Stimulated activated CD8-positive, alpha-beta memory T cell treated with anti-CD3 and anti-CD28 coated beads, Interleukin-12 subunit alpha, Interleukin-12 subunit beta, amount 100 ng/mL, for 24 hours (primary cell): ENCODE data around the gene GAB3.

Experiments
- DNase-seq: peaks from one replicate; pipeline ENCODE4 v3.0.0-alpha.2; 2020; ENCODE audit errors: extremely low read depth

GAB3 gene

GRCh38 chrX:154750301-154751202 is at the start of gene GAB3:
TSS of gene GAB3 (minus strand) at chrX:154751077. CDS start at chrX:154751025, 52 bp downstream.
- DNase-seq, result no peak

GRCh38 chrX:154799556-154800348 is 48.9 kb upstream of the GAB3 start:
- no peak for DNase-seq

GRCh38 chrX:154797006-154797405 is 46.1 kb upstream of the GAB3 start:
- DNase-seq, result no peak

- no peak for DNase-seq
Observed at GRCh38 chrX:154795016-154795415, 44.1 kb upstream of the GAB3 start.

GRCh38 chrX:154793084-154793795 is 42.4 kb upstream of the GAB3 start:
- DNase-seq, result no peak

GRCh38 chrX:154791939-154792338 is 41.1 kb upstream of the GAB3 start:
- no peak for DNase-seq

GRCh38 chrX:154791467-154791866 is 40.6 kb upstream of the GAB3 start:
- no peak for DNase-seq

GRCh38 chrX:154785716-154786115 is 34.8 kb upstream of the GAB3 start:
- no peak for DNase-seq

- no peak for DNase-seq
Observed at GRCh38 chrX:154784149-154784995, 33.5 kb upstream of the GAB3 start.

GRCh38 chrX:154780968-154781367 is 30.1 kb upstream of the GAB3 start:
- DNase-seq, result no peak

- DNase-seq, result no peak
Observed at GRCh38 chrX:154779261-154779660, 28.4 kb upstream of the GAB3 start.

- no peak for DNase-seq
Observed at GRCh38 chrX:154776753-154777152, 25.9 kb upstream of the GAB3 start.

GRCh38 chrX:154775419-154776349 is 24.8 kb upstream of the GAB3 start:
- no peak for DNase-seq

GRCh38 chrX:154774622-154775021 is 23.7 kb upstream of the GAB3 start:
- no peak for DNase-seq

GRCh38 chrX:154762537-154763296 is 11.8 kb upstream of the GAB3 start, which contains the start of gene DKC1:
TSS of gene DKC1 (plus strand) at chrX:154762864. CDS start at chrX:154762966, 102 bp downstream.
- peak; percentile 92 for DNase-seq

GRCh38 chrX:154761977-154762536 is 11.2 kb upstream of the GAB3 start:
- no peak for DNase-seq

GRCh38 chrX:154758696-154759095 is 7.8 kb upstream of the GAB3 start:
- DNase-seq, result no peak

- DNase-seq, result no peak
Observed at GRCh38 chrX:154751669-154752271, 893 bp upstream of the GAB3 start.
